ENCODE measurements around the gene HSD17B4. TPM values are rescaled to one million over a fixed set of nuclear protein-coding genes. Genes with fewer than 3 reads are reported as not detected.
"Not testable (repeated sequence)": the region's sequence is repeated elsewhere in the genome, so short reads cannot be mapped to it uniquely, and the experiment has no call there.

Gene HSD17B4
- total RNA-seq, 1 donor = 122 TPM

- H3K4me3 ChIP-seq (ENCODE audit: low read depth, low read length) = no peak overlapping the region
- no peak for TF ChIP-seq CTCF (IDR thresholded peaks at IDR 0.05; ENCODE audit: insufficient read depth, low read length)
- no peak for DNase-seq (ENCODE audit: low read depth)
Observed at GRCh38 chr5:119420169-119420568, 32.1 kb upstream of the HSD17B4 start.

GRCh38 chr5:119426057-119426456 is 26.2 kb upstream of the HSD17B4 start:
- no peak for DNase-seq (ENCODE audit: low read depth)
- no peak for TF ChIP-seq CTCF (IDR thresholded peaks at IDR 0.05; ENCODE audit: insufficient read depth, low read length)
- no peak overlapping the region for H3K4me3 ChIP-seq (ENCODE audit: low read depth, low read length)

DNA sequence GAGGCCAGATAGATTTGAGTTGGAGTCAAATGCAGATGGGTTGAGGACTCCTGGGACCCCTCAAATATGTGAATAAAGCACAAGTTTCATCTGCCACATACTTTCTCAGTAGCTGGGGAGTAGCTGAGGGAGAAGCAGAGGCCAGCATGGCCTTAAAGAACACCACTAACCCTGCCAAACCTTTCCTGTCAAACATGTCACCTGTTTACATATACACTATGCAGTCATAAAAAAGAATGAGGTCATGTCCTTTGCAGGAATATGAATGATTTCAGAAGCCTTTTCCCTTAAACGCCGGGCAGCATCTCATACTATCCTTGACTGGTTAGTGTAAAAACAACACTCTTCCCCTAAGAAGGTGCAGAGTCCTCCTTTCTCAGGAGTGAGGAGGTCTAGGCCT is 25.2 kb upstream of the HSD17B4 start:
- H3K4me3 ChIP-seq (ENCODE audit: low read depth, low read length) = no peak overlapping the region
- no peak for TF ChIP-seq CTCF (IDR thresholded peaks at IDR 0.05; ENCODE audit: insufficient read depth, low read length)
- no peak for DNase-seq (ENCODE audit: low read depth)

DNA sequence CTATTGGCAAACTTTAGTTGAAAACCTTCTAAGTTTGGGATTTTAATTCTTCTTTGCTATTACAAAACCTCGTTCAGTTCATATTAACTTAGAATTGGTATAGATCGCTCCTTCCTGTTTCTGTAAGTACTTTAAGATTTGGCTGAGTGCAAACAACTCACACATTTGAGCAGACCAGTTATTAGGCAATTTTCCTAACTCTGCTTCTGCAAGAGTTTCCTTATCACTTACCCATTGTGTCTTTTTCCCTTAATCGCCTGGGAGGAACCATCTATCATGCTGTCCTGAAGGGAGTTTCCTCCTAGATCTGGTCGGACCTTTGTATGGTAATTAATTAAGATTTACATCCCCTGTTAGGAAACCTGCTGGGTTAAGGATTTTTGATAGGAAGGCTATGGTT is 24.7 kb upstream of the HSD17B4 start:
- H3K4me3 ChIP-seq (ENCODE audit: low read depth, low read length) = not testable (repeated sequence)
- peak; percentile 50 for DNase-seq (ENCODE audit: low read depth)

DNA sequence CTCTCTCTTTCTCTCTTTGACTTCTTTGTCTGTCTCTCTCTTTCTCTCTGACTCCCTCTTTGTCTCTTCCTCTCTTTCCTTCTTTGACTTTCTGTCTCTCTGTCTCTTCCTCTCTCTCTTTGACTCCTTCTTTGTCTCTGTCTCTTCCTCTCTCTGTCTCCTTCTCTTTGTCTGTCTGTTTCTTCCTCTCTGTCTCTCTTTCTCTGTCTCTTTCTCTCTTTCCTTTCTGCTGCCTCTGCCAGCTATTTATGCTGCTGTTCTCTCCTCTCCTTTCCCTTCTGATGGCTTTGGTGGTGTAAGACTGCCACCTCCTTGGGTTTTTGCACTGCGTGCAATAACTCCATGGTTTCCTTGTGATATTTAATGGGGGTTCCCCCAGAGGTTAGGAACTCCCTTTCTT is 24.1 kb upstream of the HSD17B4 start:
- H3K4me3 ChIP-seq (ENCODE audit: low read depth, low read length); DNase-seq (ENCODE audit: low read depth): not testable (repeated sequence)

- DNase-seq (ENCODE audit: low read depth); H3K4me3 ChIP-seq (ENCODE audit: low read depth, low read length): not testable (repeated sequence)
Observed at GRCh38 chr5:119428574-119428973, 23.7 kb upstream of the HSD17B4 start.

DNA sequence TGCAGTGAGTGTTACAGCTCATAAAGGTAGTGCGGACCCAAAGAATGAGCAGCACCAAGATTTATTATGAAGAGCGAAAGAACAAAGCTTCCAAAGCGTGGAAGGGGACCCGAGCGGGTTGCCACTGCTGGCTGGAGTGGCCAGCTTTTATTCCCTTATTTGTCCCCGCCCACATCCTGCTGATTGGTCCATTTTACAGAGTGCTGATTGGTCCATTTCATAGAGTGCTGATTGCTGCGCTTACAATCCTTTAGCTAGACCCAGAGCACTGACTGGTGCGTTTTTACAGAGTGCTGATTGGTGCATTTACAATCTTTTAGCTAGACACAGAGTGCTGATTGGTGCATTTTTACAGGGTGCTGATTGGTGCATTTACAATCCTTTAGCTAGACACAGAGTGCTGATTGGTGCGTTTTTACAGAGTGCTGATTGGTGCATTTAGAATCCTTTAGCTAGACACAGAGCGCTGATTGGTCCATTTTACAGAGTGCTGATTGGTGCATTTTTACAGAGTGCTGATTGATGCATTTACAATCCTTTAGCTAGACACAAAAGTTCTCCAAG is 19.5 kb upstream of the HSD17B4 start:
- not testable (repeated sequence) for H3K4me3 ChIP-seq (ENCODE audit: low read depth, low read length); DNase-seq (ENCODE audit: low read depth)

DNA sequence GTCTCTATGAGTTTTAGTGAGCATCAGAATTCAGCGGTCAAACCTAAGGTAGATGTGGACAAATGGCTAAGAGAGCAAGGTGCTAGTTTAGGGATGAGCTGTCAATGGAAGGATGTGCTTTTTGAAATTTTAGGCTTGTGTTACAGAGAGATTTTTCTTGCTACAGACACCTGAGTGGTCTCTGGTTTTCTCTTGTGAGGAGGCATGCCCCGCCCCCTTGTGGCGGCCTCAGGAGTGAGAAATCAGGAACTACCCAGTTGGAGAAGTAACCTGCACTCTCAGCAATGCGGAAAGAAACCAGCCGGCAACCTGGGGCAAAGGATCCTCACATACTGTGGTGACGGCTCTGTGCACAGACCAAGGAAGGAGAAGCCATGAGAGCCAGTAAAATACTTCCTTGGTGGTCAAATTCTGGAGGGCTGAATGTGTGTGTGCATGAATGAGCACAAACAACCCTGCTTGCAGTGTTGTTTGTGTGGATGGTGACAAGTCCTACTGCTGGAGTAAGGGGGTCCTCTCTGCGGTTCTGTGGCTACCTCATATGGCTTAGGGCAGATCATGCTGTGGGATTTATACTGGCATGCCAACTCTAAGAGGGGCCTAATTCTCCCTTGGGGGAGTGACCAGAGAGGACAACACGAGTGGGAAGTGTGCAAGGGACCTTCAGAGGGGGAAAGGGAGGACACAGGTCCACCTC is 16.7 kb upstream of the HSD17B4 start:
- peak; percentile 52 for DNase-seq (ENCODE audit: low read depth)
- TF ChIP-seq CTCF (IDR thresholded peaks at IDR 0.05; ENCODE audit: insufficient read depth, low read length) = peak; percentile 67
- no peak overlapping the region for H3K4me3 ChIP-seq (ENCODE audit: low read depth, low read length)

DNA sequence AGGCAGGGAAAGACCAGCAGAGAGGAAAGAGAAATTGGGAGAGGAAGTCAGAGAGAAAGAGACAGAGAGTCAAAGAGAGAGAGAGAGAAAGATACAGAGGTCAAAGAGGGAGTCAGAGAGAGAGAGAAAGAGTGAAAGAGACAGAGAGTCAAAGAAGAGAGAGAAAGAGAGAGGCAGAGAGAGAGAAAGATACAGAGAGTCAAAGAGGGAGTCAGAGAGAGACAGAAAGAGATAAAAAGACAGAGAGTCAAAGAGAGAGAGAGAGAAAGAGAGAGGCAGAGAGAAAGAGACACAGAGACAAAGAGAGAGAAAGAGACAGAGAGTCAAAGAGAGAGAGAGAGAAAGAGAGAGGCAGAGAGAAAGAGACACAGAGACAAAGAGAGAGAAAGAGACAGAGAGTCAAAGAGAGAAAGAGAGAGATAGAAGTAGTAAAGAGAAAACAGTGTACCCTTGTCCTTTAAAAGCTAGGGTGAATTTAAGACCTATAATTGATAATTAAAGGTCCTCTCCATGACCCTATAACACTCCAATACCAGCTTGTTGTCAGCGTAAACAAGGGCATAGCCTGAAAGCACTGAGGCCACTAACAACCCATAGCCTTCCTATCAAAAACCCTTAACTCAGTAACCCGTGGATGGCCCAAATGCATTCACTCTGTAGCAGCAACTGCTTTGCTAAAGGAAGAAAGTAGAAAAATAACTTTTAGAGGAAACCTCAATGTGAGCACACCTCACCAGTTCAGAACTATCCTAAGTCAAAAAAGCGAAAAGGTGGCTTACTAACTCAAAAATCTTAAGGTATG is 14.3 kb upstream of the HSD17B4 start:
- H3K4me3 ChIP-seq (ENCODE audit: low read depth, low read length); DNase-seq (ENCODE audit: low read depth): not testable (repeated sequence)

DNA sequence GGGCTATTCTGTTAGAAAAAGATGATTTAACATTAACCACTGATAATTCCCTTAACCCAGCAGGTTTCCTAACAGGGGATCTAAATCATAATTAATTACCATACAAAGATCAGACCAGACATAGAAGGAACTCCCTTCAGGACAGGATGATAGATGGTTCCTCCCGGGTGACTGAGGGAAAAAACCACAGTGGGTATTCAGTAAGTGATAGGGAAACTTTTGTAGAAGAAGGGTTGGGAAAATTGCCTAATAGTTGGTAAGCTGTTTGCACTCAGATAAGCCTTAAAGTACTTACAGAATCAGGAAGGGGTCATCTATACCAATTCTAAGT is 13.7 kb upstream of the HSD17B4 start:
- H3K4me3 ChIP-seq (ENCODE audit: low read depth, low read length); DNase-seq (ENCODE audit: low read depth): not testable (repeated sequence)
